Measurements from ENCODE around the gene SPEM1.
A peak's percentile ranks its signal among the peaks of the same experiment; 100 is the strongest.

The SPEM1 gene

GRCh38 chr17:7438656-7439460 is 18.7 kb downstream of the SPEM1 start:
- TF ChIP-seq, protein P1, sequence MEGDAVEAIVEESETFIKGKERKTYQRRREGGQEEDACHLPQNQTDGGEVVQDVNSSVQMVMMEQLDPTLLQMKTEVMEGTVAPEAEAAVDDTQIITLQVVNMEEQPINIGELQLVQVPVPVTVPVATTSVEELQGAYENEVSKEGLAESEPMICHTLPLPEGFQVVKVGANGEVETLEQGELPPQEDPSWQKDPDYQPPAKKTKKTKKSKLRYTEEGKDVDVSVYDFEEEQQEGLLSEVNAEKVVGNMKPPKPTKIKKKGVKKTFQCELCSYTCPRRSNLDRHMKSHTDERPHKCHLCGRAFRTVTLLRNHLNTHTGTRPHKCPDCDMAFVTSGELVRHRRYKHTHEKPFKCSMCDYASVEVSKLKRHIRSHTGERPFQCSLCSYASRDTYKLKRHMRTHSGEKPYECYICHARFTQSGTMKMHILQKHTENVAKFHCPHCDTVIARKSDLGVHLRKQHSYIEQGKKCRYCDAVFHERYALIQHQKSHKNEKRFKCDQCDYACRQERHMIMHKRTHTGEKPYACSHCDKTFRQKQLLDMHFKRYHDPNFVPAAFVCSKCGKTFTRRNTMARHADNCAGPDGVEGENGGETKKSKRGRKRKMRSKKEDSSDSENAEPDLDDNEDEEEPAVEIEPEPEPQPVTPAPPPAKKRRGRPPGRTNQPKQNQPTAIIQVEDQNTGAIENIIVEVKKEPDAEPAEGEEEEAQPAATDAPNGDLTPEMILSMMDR (IDR thresholded peaks at IDR 0.05; ENCODE audit: borderline replicate concordance, control extremely low read depth, extremely low read depth, insufficient read depth, missing control alignments): no peak
- in situ Hi-C loops (cut with MboI; ENCODE audit: low sequenced_read_pairs, unreplicated experiment): no loop called here
- no peak for DNase-seq (ENCODE audit: low spot score)

- TF ChIP-seq, protein P1 (IDR thresholded peaks at IDR 0.05; ENCODE audit: borderline replicate concordance, control extremely low read depth, extremely low read depth, insufficient read depth, missing control alignments): no peak
- no peak for DNase-seq (ENCODE audit: low spot score)
- in situ Hi-C loops (cut with MboI; ENCODE audit: low sequenced_read_pairs, unreplicated experiment): no loop called here
Observed at GRCh38 chr17:7439462-7440112, 19.5 kb downstream of the SPEM1 start, which contains the start of gene FGF11. Gene FGF11 (plus strand): TSS chr17:7439512. CDS start chr17:7439621, 109 bp downstream.

GRCh38 chr17:7440113-7440833 is 20.1 kb downstream of the SPEM1 start:
- TF ChIP-seq, protein P1 (IDR thresholded peaks at IDR 0.05; ENCODE audit: borderline replicate concordance, control extremely low read depth, extremely low read depth, insufficient read depth, missing control alignments): no peak

GRCh38 chr17:7440834-7441195 is 20.7 kb downstream of the SPEM1 start:
- TF ChIP-seq, protein P1 (IDR thresholded peaks at IDR 0.05; ENCODE audit: borderline replicate concordance, control extremely low read depth, extremely low read depth, insufficient read depth, missing control alignments): no peak
- DNase-seq (ENCODE audit: low spot score): peak; percentile 80
- in situ Hi-C loops (cut with MboI; ENCODE audit: low sequenced_read_pairs, unreplicated experiment): no loop called here

More at GRCh38 chr17:7440113-7440833, 20.1 kb downstream of the SPEM1 start:
- in situ Hi-C loops (cut with MboI; ENCODE audit: low sequenced_read_pairs, unreplicated experiment): no loop called here
- peak; percentile 81 for DNase-seq (ENCODE audit: low spot score)

DNA sequence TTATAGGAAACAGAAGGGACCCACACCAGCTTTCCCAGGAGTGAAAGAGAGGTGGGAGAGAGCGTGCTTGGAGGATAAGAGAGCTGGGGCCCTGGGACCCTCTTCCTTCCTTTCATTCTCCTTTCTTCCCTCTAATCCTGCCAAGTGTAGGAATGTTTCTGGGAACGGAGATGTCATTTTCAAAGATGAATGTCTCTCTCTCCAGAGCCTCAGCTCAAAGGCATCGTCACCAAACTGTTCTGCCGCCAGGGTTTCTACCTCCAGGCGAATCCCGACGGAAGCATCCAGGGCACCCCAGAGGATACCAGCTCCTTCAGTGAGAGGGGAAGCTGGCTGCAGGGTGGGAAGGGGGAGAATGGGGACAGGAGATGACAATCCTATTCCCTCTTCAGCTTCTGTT is 21.1 kb downstream of the SPEM1 start:
- in situ Hi-C loops (cut with MboI; ENCODE audit: low sequenced_read_pairs, unreplicated experiment): no loop called here
- no peak for DNase-seq (ENCODE audit: low spot score)
- TF ChIP-seq, protein P1 (IDR thresholded peaks at IDR 0.05; ENCODE audit: borderline replicate concordance, control extremely low read depth, extremely low read depth, insufficient read depth, missing control alignments): no peak

- TF ChIP-seq, protein P1 (IDR thresholded peaks at IDR 0.05; ENCODE audit: borderline replicate concordance, control extremely low read depth, extremely low read depth, insufficient read depth, missing control alignments): no peak
- in situ Hi-C loops (cut with MboI; ENCODE audit: low sequenced_read_pairs, unreplicated experiment): no loop called here
- DNase-seq (ENCODE audit: low spot score): no peak
Observed at GRCh38 chr17:7442142-7442541, 22.0 kb downstream of the SPEM1 start.

All from GM13976 (cell line).